ENCODE results near the gene SLC19A1.
"Not testable (repeated sequence)": the region's sequence is repeated elsewhere in the genome, so short reads cannot be mapped to it uniquely, and the experiment has no call there.

The SLC19A1 gene

DNA sequence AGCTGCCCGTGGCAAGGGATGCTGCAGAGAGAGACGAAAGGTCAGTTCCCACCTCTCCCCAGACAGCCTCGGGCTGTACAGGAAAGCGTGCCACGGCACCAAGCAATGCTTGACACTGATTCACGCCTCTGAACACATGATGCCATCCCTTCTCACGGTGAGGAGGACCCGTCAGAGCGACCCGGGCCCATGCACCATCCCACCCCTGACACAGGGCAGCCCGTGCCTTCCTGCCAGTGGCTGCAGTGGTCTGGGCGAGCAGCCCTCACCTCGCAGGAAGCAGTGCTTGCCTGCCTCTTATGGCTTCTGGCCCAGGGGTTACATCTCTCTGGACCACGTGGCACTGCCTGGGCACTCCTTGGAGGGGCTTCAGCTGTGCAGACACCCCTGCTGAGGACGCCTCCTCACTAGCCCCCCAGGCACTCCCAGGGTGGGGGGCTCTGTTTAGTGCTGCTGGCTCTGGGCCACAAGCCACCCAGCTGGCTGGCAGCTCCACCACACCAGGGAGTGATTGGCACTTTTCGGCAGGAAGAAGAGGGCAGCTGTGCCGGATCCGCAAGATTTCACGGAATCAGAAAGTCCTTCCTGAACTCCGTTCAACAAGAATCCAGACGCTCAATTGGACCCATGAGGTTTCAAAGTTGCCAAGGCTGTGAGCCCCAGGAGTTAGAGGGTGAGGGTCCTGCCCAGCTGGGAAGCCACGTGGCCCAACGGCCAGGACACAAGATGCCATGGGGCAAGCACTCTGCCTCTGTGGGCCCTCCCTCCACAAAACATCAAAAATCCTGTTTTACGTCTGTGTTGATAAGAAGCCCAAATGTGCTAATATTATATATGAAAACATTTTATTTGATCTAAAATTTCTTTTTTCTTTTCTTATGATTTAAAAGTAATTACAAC lies 34.8 kb upstream of the SLC19A1 start:
- no peak for DNase-seq (ENCODE audit: low read depth)

- no peak for DNase-seq (ENCODE audit: low read depth)
Observed at GRCh38 chr21:45575993-45576837, 34.0 kb upstream of the SLC19A1 start.

DNA sequence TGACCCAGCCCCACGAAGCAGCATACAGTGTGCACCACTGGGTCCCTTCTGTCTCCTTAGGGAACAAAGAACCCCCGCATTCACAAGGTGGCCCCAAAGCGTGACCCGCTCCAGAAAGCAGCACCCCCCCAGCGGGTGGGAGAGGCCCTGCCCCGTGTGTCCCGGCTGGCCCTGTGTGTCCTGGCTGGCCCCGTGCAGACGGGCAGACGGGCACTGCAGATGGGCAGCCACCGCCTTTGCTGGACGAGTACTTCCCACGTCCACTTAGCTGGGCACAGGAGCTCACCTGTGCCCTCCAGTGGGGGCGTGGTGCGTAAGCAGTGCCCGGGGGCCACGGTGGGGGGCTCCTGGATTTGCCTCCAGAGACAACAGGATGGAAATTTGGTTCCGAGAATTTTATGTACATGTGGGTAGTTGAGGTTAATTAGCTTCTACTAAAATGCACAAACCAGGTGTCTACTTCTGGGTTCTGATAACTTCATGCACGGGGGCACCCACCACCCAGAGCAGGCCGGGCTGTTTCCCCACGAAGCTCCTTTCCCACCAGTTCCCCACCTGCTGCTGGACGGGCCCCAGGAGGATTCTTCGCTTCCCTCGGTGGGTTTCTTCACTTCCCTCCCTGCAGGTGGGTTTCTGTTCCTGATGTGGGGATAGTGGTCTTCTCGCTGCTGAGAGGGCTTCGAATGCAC lies 33.2 kb upstream of the SLC19A1 start:
- DNase-seq (ENCODE audit: low read depth) = no peak

DNA sequence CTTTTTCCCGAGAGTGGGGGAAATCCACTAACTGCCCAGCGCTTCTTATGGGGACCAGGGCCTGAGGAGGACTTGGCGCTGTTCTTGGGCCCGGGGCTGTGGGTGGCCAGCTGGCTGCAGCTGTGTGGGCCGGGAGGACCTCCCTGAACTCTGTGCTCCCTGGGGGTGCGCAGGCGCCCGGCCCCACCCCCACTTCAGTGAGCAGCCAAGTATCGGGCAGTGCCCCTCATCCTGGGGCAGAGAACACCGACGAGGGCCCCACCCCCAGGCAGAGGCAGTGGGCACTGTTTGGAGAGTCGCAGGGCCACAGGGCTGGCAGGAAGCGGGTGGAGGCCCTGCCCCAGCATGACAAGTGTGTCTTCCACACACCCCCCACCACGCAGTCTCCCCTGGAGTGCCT lies 32.5 kb upstream of the SLC19A1 start:
- no peak for DNase-seq (ENCODE audit: low read depth)

GRCh38 chr21:45574081-45574501 lies 31.9 kb upstream of the SLC19A1 start:
- DNase-seq (ENCODE audit: low read depth) = no peak

- DNase-seq (ENCODE audit: low read depth) = no peak
Observed at GRCh38 chr21:45573452-45574035, 31.3 kb upstream of the SLC19A1 start.

DNA sequence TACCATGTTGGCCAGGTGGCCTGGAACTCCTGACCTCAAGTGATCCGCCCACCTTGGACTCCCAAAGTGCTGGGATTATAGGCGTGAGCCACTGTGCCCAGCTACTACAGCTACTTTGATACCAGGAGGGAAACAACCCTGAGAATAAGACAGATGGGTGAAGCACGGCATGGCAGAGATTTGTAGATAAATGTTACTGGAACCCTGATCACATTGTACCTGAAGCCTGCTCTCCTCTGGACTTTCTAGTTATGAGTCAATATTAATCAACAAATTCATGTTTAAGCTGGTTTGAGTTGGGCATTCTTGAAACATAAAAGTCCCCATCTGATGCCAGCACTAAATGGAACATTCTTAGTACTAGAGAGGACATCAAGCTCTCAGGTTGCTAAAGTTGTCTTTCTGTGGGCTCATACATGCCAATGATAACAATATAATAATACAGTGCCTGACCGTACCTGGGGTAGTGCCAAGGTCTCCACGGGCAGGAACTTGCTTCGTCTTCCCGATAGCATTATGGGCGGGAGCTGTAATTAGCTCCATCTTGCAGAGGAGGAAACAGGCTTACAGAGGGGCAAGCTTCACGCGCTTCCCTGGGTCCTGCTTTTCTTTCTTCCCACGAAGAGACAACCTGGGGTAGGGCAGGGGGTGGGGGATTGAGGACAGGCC lies 30.7 kb upstream of the SLC19A1 start:
- DNase-seq (ENCODE audit: low read depth) = no peak

DNA sequence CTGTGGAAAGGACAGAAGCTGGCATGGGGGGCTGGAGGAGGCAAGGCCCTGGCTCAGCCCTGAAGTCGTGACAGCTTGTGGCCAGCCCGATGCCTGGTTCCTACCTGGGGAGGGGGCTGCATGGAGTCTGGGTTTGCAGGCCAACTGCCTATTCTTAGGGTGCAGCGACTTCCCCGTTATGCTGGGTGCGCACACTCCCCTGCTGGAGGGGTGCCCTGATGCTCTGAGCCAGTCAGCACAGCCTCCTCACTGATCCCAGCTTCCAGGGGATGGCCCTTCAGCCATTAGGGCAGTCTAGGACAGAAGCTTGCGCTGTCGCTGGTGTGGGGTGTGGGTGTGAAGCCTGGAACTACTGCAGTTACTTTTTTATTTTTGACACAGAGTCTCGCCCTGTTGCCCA lies 30.0 kb upstream of the SLC19A1 start:
- no peak for DNase-seq (ENCODE audit: low read depth)

GRCh38 chr21:45571641-45572040 lies 29.4 kb upstream of the SLC19A1 start:
- no peak for DNase-seq (ENCODE audit: low read depth)

GRCh38 chr21:45570826-45571601 lies 28.8 kb upstream of the SLC19A1 start:
- no peak for DNase-seq (ENCODE audit: low read depth)

GRCh38 chr21:45570071-45570470 lies 27.8 kb upstream of the SLC19A1 start:
- DNase-seq (ENCODE audit: low read depth) = no peak

DNA sequence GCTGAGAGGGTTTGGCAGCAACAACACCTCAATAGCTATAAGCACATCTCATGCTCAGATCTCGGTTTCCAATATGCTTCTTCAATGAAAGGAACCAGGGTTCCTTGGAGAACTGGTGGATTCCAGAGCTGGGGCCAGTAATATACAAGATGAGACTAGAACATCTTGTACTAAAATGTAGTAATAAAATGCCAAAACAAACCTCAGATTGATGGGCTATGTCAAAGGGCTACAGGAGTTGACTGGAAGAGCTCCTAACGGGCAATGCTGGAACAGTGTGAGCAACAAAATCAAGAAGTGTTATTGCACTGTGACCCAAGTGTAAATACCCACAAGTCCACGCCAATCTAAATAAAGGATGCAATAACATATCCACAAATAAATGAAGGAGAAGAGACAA lies 26.1 kb upstream of the SLC19A1 start:
- no peak for DNase-seq (ENCODE audit: low read depth)

GRCh38 chr21:45564137-45564536 lies 21.9 kb upstream of the SLC19A1 start:
- DNase-seq (ENCODE audit: low read depth) = not testable (repeated sequence)

DNA sequence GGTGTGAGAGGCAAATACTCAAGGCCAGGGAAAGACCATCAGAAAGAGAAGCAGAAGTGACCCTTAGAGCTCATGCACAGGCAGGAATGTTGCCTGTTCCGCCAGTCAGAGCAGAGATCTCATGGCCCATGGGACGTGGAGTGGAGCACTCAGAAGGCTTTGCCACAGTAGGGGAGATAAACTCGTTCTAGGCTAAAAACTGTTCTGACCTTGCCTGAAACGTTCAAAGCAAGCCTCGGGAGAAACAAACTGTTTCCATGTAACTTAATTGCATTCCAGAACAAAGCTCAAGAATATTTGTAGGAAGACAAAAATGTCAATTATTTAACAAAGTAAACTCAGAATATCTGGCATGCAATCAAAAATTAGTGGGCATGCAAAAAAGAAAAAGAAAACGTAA lies 20.7 kb upstream of the SLC19A1 start:
- no peak for DNase-seq (ENCODE audit: low read depth)

GRCh38 chr21:45562402-45562801 lies 20.2 kb upstream of the SLC19A1 start:
- no peak for DNase-seq (ENCODE audit: low read depth)

DNA sequence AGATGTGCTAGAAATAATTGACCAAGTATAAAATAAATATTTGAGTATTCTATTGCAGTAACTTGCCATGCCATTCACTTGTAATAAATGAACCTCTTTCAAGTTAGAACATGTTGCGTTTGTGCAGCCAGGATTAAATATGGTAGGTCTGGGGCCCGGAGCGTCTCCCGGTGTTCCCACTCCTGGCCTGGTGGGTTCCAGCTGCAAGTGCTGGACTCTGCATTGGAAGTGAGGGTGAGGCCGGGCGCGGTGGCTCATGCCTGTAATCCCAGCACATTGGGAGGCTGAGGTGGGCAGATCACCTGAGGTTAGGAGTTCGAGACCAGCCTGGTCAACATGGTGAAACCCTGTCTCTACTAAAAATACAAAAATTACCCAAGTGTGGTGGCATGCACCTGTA lies 19.0 kb upstream of the SLC19A1 start:
- not testable (repeated sequence) for DNase-seq (ENCODE audit: low read depth)

GRCh38 chr21:45560106-45561021 lies 18.1 kb upstream of the SLC19A1 start:
- DNase-seq (ENCODE audit: low read depth) = no peak

DNA sequence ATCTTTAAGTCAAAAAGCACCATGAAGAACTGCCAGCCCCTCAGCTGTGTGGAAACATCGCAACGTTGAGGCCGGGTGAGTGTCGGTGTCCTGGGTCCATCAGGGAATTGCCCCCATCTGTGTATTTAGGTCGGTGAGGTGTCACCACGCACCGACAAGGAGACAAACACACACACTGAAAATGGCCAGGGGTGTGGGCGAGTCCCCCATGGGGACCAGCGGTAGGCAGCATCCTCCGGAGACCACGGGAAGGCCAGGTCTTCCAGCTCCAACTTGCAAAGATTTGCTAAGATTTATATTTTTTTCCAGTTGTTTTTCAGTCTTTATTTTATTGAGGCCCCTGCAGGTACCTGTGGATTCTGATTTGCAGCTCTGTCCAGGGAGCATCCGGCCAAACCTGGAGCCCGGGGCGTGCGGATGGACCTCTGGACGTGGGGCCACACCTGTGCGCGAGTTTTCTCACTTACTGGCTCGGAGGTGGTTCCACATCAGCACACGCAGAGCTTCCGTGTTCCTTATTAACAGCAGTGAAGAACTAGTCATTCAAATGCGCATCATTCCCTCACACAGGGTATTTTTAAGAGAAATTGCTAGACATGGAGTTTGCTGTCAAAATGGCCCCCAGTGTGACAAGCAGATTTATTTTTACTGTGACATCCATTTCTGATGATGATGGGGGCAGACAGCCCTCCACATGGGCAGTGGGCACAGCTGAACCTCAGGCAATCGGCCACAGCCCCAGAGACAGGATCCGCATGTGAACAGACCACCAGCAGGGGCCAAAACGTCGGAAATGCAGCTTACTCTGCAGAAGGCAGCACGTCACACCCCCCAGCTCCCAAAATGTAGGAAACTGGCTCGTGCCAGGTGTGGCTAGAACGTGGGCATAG lies 17.2 kb upstream of the SLC19A1 start:
- DNase-seq (ENCODE audit: low read depth) = no peak
